Iris pigment epithelial cell (primary cell): ENCODE measurements around the gene ARAP1.

Experiments
- DNase-seq: peaks from one replicate; pipeline ENCODE4 v3.0.0-alpha.2; 2011; ENCODE audit warnings: low read depth

Gene ARAP1

DNA sequence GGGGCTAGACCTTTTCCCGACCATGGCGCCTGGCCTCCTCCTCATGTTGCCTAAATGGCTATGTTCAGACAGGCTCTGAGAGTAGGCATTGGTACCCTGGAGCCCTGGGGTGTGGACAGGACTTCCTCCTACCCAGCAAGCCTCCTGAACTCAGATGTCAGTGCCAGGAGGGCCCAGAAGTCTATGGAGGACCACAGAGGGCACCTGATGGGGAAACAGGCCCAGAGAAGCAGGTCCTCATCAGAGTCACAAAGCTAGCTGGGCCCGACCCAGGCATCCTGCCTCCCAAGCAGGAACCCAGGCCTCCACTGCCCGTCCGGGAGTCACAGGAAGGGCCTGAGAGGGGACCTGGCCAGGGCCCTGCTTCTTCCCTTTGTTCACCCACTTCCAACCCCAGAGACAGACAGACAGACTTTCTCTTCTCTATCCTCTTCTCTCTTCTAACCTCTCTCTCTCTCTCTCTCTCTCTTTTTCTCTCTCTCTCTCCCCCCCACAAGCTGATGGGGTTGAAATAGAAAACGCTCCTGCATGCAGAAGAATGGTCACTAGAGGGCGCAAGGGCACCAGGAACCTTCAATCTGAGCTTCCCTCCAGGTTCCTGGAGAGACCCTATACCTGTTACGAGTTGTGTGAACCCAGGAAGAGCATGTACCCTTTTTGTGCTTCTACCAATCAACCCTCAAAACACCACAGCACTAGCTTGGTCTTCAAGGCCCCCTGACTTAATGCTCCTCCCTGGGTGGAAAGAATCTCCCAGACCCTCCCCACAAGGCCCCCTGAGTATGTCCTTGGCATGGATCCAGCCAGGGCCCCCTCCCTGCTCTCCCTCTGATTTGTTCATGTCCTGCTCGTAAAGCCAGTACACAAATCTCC lies 27.1 kb downstream of the ARAP1 start:
- DNase-seq: peak; percentile 78

DNA sequence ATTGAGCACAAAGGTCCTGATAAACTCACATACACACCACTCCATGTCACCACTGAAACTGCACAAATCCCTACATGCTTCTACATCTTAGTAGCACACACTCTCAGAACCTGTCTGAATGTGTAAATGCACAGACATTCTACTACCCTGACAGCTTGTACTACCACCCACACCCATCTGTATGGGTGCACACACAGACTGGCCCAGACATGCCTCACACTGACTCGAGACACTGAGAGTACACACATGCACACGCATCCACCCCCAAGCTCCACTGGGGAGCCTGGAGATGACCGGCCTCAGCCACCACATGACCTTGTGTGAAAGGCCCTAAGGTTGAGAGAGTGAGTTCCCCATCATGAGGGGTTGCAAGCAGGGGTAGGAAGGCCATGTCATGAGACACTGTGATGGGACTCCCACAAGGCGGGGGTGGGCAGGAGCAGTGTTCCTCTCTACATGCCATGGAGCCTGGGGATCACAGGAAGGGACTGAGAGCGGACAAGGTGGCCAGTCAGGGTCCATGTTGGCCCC lies 28.1 kb downstream of the ARAP1 start:
- no peak for DNase-seq

DNA sequence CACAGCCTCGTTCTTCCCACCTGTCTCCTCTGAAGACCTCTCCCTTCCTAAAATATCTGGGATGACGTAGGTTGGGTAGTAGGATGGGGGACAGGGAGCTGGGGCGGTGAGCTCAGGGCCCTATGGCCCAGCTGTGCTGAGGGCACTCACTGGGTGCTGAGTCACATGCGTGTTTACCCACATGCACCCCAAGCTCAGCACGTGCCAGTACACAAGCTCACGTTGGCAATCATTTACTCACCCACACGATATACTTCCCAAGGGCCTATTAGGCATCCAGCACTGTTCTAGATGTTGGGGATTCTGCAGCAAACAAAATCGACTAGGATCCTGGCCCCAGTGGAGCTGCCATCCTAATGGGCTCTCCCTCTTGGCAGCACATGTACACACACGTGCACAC lies 28.7 kb downstream of the ARAP1 start:
- DNase-seq: no peak

DNA sequence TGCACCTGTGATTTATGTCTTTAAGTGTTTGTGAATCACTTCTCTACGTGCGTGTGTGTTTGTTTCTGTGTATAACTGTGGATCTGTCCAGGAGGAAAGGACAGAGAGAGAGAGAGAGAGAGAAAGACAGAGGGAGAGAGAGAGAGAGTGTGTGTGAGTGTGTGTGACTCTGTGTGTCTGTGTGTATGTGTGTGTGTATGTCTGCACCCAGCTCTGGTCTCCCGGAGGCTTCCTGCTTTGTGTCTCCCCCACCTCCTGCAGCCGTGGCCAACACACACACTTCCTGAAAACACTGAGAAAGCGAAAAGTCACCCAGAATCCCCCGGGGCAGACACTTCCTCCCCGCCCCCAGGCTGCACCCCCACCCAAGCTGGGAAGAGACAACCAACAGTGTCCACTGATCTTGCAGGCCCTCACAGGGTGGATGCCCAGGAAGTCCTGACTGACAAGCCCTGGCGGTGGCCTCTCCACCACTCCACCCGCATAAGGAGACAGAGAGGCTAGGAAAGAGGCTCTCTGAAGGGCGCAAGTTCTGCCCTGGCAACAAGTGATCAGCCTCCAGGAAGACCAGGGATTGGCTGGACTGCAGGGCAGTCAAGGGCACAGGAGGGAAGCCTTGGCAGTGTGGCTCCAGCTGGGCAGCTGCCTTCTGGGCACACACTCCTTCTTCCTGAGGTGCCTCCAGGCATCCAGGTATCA lies 30.0 kb downstream of the ARAP1 start:
- peak; percentile 95 for DNase-seq

DNA sequence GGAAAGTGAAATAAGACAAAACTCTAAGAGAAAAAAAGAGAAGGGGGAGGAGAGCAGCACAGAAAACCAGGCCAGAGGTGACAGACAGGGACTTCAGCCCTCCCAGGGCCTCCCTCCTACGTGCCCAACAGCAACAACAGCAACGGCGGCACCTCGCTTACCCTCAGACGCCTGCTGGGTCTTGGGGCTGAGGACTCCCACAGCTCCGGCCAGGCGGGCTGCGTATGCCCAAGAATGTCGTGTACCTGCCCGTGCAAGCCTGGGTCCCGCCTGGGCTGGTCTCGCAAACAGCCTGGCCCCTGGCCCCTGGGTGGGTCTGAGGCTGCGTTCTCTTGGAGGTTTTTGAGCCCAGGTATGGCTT lies 30.5 kb downstream of the ARAP1 start:
- peak; percentile 45 for DNase-seq

DNA sequence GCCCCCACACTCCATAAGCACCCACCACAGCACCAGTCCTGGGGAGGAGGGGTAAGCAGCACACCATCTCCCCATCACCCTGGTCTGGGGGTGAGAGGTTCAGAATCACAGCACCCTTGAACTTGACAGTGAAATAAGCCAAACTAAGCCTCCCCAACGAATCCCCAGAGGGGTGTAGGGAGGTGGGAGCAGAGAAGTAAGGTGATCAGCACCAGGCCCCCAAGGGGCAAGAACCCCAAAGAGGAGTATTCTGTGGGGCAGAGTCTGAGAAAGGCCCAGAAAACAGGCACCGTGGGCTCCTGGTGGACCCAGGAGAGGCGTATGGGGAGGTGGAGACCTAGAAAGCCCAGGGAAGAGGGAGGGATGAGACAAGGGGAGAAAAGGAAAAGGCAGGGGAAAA lies 30.9 kb downstream of the ARAP1 start:
- DNase-seq: no peak

DNA sequence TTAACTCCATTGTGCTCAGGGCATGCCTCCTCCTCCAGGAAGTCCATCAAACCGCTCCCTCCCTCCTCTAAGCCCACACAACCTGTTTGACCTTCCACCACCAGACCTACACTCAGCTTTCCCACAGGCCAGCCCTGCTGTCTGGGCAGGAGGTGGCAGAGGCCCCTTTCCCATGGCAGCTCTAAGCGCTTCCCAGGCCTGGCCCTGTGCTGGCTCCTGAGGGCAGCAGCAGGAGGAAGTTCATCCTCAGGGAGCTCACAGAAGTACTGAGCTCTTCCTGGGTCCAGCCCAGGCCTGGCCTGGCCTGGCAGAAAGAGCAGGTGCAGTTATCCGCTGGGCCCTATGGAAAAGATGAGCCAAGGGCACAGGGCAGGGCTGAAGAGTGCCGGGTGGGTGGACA lies 31.4 kb downstream of the ARAP1 start:
- no peak for DNase-seq

DNA sequence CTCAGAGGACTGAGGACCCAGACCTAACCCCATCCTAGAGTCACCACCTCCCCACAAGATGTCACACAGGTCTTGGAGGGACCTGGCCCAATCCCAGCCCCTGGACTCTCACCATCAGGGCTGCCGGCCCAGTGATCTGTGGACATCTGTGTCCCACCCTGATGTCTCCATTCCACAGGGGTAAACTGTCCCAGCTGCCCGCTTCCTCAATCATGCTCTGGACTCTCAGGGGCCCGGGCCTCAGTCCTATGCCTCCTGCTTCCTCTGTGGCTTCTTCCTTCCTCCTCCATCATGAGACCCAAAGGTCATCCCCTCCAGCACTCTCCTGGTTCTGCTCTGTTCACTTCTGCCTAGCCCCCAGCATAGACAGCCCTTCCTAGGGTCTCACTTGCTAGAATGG lies 32.2 kb downstream of the ARAP1 start:
- no peak for DNase-seq

DNA sequence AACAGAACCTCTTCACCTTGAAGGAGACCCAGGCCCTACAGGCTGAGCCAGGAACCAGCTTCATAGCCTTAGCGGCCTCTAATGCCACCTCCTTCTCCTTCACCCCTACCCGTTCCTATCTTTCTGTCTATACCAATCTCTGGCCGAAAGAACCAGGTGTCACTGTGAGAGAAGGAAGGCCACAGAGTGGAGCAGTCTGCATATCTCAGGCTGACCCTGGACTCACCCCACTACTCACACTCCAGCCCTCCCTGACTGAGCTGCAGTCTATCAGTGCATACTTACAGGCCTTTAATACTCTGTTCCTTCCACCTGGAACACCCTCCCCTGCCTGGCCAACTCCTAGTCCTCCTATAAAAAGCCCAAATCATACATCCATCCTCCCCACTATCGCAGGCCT lies 32.7 kb downstream of the ARAP1 start:
- DNase-seq: no peak

DNA sequence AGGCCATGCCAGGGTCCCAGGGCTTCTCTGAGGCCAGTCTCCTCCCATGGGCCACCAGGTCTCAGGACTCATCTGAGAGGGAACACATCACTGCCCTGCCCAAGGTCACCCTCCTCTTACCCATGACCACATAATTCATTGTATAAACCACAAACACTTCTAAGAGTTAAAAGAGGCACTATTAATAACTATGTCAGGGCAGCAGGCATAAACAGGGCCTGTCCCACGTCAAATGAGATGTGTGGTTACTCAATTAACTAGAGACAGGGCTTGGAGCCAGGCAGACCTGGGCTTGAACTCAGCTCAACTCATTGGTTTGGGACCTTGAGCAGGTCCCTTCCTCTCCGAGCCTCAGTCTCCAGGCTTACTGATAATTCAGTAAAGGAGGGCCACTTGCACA lies 33.1 kb downstream of the ARAP1 start:
- peak; percentile 75 for DNase-seq

DNA sequence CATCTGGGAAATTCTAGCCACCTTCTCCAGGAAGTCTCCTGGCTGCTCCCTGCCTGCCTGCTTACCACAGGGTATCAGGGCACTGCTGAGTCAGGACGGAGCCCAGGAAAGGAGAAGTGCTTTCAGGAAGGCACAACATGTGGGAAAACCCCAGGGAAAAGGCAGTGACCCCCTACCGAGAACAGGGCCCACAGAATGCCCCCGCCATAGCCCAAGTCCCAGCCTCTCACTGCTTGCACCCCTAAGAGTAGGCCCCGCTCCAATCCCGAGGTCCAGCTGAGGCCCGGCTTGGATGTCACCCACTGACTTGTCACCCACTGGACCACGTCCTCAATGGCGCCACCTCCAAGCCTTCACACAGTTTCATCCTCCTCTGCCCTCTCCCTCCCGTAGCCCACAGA lies 34.1 kb downstream of the ARAP1 start:
- no peak for DNase-seq

DNA sequence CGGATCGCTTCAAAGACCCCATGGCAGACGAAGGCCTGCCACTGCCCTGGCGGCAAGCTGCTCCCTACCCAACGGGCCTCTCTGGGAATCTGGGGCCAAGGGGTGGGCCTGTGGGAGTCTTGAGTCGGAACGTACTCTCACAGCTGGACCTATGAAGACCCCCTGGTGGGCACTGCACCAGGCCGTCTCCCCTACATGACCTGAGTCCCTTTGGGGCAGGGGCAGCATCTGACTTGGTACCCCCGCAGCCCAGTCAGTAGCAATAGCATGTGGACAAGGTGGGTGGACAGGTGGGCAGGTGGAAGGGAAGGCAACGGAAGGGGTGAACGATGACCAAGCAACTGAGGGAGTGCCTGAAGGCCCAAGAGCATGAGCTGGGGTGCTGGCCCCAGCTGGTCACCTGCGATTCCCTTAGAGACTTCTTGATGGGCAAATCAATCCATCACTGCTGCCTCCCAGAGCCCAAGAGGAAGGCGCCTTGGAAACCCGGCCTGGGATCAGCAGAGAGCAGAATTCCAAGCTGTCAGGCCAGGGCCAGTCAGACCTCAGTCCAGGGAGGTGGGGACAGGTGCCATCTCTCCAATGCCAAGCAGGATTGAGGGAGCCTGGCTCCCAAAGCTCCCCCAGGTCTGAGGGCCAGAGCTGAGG lies 35.3 kb downstream of the ARAP1 start:
- no peak for DNase-seq

DNA sequence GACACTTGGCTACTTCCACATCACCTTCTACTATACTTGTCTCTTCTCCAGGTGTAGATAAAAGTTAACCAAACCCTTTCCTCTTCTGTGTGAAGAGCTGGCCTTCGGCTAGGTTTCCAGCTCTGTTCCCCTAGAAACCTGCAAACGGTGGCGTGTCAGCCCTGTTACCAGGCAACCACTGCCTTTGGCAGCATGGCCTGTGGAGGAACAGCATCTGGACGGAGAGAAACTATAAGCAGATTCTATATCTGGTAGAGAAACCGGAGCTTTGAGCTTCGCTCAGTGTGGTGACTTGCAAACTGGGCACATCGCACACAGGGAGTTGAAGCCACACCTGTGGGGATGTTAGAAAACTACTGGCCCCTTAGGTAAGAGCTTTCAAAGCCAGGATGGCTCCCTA lies 35.9 kb downstream of the ARAP1 start:
- no peak for DNase-seq

DNA sequence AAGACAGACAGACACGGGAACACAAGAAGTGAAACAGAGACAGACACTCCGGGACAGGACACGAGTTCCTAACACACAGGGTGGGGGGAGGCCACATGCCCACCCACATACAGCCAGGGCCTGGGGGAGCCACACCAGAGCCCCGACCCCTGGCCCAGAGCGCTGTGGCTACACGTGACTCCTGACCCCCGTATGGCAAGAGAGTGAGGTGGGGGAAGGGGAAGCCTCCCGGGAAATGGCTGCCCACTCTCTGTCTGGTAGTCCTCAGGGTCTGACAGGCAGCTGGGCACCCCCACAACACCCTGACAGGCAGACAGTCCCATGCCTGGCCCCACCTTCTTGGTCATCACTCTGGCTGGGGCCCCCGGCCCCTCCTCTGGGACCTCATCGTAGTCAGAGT lies 39.4 kb downstream of the ARAP1 start:
- DNase-seq: no peak

DNA sequence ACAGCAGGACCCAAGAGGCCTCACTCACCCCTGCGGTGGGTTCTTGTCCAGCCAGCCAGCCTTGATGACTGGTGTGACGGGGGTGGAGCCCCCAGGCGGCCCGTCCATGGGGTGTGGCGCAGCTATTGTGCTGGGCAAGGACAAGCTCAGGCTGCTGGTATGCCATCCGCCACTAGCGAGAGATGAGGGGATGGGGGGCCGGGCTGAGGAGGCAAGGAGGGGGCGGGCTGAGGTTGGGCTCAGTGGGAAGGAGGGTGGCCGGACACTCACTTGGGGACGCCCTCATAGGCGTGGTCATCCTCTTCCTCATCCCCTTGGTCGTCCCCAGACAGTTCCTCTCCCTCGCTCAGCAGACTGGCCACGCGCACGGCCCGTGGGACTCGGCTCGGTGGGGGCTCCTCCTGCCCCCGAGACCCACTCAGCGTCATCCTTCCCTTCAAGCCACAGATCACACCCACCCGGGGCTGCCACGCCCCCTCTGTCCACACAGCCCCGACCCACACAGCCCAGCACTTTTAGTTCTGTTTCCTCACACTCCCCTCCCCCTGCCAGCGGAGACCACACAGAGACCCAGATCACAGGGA lies 39.9 kb downstream of the ARAP1 start:
- no peak for DNase-seq

DNA sequence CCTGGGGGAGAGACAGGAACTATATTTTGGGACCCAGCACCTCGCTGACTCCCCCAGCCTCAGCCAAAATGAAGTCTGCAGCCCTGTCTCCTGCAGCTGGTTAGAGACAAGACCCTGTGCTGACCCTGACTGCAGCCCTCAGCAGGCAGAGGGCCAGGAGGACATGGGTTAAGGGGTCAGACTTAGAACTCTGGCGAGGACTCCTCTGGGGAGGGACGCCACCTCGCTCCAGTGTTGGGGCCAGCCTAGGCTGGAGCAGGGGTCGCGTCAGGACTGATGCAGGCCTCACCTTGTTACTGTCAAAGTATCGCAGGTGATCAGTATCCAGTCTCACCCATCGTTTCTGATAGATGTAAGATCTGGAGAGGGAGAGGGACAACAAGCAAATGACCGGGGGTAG lies 41.1 kb downstream of the ARAP1 start:
- no peak for DNase-seq

DNA sequence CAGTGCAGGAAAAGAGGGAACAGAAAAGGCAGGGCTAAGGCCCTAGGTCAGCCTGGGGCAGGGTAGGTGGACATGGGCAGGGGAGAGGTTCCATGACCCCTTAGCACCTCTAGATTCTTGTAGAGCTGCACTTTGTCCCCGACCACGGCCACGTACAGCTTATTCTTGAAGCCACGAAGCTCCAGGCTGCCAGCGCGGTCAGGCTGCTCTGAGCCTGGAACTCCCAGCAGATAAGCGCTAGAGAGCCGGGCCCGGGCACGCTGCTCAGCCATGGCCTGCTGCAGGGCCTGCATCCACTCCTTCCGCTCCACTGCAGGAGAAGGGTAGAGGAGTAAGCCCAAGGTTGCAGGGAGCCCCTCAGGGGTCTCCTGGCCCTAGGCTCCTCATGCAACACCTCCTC lies 41.9 kb downstream of the ARAP1 start:
- DNase-seq: no peak

DNA sequence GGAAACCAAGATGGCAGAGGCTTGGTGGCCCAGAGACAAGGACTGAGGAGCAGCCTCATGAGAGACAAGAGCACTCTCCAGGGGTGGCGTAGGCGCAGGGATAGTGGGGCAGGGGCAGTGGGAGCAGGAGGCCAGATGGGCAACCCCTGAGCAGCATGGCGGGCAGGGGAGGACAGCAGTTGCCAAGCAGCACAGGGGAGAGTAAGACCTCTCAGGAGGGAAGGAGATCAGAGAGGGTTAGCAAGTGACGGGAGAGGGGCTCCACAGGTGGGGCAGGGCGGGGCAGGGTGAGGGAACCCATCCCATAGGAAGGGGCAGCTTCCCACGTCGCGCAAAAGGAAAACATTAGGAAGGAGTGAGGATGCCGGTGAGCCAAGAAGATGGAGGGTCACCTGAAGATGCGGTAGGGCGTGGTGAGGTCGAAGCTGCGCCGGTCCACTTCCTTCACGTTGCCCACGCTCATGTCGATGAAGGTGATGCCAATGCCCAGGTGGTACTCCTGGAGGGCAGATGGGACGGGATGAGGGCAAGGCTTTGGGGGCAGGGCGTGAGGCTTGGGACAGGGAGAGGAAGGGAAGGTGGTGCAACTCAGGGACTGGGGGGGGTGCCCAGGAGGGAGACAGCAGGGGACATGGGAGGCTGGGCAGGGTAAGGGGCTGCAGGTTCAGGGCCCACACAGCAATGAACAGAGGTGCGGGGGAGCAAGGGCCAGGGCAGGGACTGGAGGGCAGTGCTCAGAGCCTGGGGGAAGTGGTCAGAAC lies 42.5 kb downstream of the ARAP1 start:
- DNase-seq: no peak

DNA sequence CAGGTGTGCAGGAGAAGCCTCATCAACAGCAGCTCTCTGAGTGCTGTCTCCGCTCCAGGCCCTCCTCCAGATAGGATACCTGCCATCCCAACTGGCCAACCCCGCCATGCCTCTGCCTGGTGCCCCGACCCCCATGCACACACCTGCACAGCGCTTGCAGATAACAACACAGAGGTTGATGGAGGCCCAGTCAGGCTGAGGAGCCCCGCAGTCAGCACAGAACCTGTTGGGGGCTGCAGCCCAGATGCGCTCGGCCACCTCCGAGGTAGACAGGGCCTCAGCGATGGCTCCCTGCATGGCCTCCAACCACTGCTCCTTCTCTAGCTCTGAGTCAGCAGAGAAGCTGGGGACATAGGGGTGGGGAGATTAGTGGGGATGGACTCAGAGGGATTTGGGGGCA lies 45.2 kb downstream of the ARAP1 start:
- DNase-seq: no peak

DNA sequence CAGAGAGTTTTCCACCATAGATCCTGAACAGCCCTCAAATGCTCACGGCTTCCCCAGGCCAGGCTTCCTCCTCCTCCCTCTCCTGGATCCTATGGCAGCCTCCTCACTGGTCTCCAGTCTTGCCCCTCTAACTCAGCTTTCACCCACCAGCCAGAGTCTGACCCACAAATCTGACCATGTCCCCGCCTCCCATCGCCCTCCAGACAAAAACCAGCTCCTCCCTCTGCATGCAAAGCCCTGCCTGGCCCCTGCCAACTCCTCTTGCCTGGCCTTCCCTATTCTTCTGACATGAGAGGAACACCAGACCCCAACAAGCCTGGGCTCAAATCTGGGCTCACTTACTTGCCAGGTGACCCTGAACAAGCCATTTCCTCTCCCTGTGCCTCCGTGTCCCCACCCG lies 45.6 kb downstream of the ARAP1 start:
- no peak for DNase-seq

DNA sequence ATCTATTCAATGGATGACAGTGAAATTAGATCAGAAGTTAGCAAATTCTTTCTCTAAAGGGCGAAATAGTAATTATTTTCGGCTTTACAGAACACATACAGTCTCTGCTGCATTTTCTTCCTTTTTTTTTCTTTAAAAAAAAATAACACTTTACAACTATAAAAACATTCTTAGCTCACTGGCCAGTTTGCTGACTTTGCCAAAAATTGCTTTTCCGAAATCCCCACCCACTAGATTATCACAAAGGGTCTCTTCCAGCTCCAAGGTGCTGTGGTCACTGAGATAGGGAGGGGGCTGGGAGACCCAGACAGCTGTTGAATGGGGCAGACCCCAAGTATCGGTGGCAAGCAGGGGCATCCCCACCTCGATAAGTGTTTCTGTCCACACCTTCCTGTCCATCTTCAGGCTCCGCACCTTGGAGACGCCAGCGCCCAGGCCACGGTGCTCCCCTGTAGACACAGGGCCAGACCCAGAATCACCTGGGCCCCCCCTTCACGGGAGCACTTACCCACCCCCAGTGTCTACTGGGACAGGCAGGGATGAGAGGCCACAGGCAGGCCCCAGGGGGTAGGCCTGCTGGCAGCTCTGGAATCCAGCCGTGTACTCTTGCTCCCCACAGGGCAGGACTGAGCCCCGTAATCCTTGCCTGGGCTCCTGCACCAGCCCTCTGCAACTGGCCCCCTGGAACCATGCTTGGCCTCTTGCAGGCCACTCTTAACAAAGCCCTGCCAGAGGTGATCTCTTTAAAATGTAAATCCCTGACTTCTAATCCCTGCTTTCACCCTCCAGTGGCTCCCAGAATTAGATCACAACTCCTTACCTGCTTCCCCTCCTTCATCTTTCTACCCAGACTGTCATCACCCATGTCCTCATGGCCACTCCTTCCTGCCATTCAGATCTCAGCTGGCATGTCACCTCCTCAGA lies 46.5 kb downstream of the ARAP1 start:
- DNase-seq: no peak
